ENCODE measurements around the gene MYL6. TPM values are rescaled to one million over a fixed set of nuclear protein-coding genes. Genes with fewer than 3 reads are reported as not detected.

MYL6 gene
- total RNA-seq, 1 experiment from 2014 or later: 554 TPM

DNA sequence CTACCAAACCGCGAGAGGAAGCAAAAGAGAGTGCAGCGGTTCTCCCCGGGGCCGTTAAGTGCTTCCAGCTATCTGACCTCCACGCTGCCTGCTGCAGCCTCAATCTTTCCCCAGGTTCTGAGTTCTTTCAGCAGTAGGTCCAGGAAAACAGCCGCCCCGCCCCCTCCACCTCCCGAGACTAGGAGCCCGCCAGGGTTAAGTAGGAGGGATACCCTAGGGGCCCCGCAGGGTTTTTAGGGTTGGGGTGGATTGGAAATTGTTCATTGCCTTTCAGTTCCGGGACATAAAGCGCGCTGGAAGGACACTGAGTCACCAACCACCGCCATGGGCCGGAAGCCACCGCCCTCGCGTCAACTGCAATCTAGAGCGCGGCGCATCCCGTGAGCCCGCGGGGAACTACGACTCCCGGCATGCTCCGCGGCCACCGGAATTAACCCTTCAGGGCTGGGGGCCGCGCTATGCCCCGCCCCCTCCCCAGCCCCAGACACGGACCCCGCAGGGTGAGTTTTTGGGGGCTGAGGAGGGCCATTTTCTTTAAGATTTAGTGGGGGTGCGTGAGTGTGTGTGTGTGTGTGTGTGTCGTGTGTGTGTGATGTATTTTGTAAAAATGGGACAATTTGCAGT is 5.9 kb upstream of the MYL6 start, which contains the start of gene MYL6B:
TSS of gene MYL6B (plus strand) at position 456 of the 624 bp plus-strand sequence. CDS start 1,332 bp downstream, outside the sequence.
- TF ChIP-seq TCF7L2 (IDR thresholded peaks at IDR 0.05; ENCODE audit: borderline replicate concordance, extremely low read depth, insufficient read depth, insufficient read length) (no peak), POLR2AphosphoS5 (IDR thresholded peaks at IDR 0.05; ENCODE audit: low read depth, low read length) (peak; percentile 81), POLR2A (IDR thresholded peaks at IDR 0.05; ENCODE audit: borderline replicate concordance, extremely low read depth, insufficient read depth, insufficient read length) (no peak), SP1 (IDR thresholded peaks at IDR 0.05; ENCODE audit: low read depth) (no peak), YY1 (IDR thresholded peaks at IDR 0.05; ENCODE audit: extremely low read depth, insufficient replicate concordance, low read depth, low read length) (peak; percentile 87), EGR1 (IDR thresholded peaks at IDR 0.05; ENCODE audit: low read depth) (no peak), ZFX (IDR thresholded peaks at IDR 0.05) (no peak), SRF (IDR thresholded peaks at IDR 0.05; ENCODE audit: low read depth) (no peak), ELF1 (IDR thresholded peaks at IDR 0.05; ENCODE audit: borderline replicate concordance, low read depth) (no peak), FOSL1 (IDR thresholded peaks at IDR 0.05; ENCODE audit: low read depth) (no peak)
- TF ChIP-seq, protein P1, sequence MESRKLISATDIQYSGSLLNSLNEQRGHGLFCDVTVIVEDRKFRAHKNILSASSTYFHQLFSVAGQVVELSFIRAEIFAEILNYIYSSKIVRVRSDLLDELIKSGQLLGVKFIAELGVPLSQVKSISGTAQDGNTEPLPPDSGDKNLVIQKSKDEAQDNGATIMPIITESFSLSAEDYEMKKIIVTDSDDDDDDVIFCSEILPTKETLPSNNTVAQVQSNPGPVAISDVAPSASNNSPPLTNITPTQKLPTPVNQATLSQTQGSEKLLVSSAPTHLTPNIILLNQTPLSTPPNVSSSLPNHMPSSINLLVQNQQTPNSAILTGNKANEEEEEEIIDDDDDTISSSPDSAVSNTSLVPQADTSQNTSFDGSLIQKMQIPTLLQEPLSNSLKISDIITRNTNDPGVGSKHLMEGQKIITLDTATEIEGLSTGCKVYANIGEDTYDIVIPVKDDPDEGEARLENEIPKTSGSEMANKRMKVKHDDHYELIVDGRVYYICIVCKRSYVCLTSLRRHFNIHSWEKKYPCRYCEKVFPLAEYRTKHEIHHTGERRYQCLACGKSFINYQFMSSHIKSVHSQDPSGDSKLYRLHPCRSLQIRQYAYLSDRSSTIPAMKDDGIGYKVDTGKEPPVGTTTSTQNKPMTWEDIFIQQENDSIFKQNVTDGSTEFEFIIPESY (IDR thresholded peaks at IDR 0.05; ENCODE audit: extremely low read depth, insufficient replicate concordance, low read length): peak; percentile 63
- TF ChIP-seq, protein P2, sequence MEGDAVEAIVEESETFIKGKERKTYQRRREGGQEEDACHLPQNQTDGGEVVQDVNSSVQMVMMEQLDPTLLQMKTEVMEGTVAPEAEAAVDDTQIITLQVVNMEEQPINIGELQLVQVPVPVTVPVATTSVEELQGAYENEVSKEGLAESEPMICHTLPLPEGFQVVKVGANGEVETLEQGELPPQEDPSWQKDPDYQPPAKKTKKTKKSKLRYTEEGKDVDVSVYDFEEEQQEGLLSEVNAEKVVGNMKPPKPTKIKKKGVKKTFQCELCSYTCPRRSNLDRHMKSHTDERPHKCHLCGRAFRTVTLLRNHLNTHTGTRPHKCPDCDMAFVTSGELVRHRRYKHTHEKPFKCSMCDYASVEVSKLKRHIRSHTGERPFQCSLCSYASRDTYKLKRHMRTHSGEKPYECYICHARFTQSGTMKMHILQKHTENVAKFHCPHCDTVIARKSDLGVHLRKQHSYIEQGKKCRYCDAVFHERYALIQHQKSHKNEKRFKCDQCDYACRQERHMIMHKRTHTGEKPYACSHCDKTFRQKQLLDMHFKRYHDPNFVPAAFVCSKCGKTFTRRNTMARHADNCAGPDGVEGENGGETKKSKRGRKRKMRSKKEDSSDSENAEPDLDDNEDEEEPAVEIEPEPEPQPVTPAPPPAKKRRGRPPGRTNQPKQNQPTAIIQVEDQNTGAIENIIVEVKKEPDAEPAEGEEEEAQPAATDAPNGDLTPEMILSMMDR (IDR thresholded peaks at IDR 0.05 in 2 of 3, conservative IDR thresholded peaks at IDR 0.05 in 1 of 3; ENCODE audit: borderline replicate concordance in 1 of 3, insufficient read depth in 1 of 3, low read depth in 2 of 3, low read length in 2 of 3): no peak
- H4K20me1 ChIP-seq (ENCODE audit: insufficient read depth): no peaks in the 10 kb centered on the region
- H3K4me1 ChIP-seq (ENCODE audit: control insufficient read depth in 1 of 2, insufficient read depth in 2 of 2, low read length in 2 of 2): peaks cover 15 to 24% of the 10 kb centered on the region in 2 experiments
- peak within 1 kb of the TSS; percentile 91 for H3K27ac ChIP-seq (ENCODE audit: low read depth, low read length)
- H3K9me3 ChIP-seq (ENCODE audit: control insufficient read depth in 1 of 2, insufficient read depth in 1 of 2, low read depth in 1 of 2, low read length in 2 of 2): no peaks in the 10 kb centered on the region
- no peaks in the 10 kb centered on the region for H3K27me3 ChIP-seq (ENCODE audit: insufficient read depth, low read length)
- H3K79me2 ChIP-seq (ENCODE audit: insufficient read depth, low read length): no peaks in the 10 kb centered on the region; the same call in 1 of the 2 replicates
- no TSS peak for BruUV-seq (replicated peaks)
- peak within 1 kb of the TSS; percentile 81 for H3K4me2 ChIP-seq (ENCODE audit: low read length)
- no peak within 1 kb of the TSS for H2AFZ ChIP-seq (ENCODE audit: low read depth, low read length, poor library complexity, severe bottlenecking)
- ChIA-PET RAD21 (ENCODE audit: low non-redundant PET in 1 of 2, low total read pairs in 2 of 2, uncharacterized antibody in 2 of 2, unreplicated experiment in 2 of 2) (interaction anchor here in 1 of 2 experiments (1.3 kb wide), 1 partner anchor 24 kb away, joined by 3 read pairs; the partner anchor contains the start of gene ESYT1), POLR2A (interaction anchor here (1.0 to 1.9 kb wide), 4 partner anchors 24 to 48 kb away, joined by 3 to 18 read pairs (median 4); partner anchors contain the start of genes ESYT1, PA2G4 and SMARCC2), CTCF (interaction anchor here (1.0 to 1.4 kb wide), 3 partner anchors 10 to 34 kb away, joined by 3 to 7 read pairs (median 6); partner anchors contain the start of genes ESYT1 and ZC3H10)
- intact Hi-C loops (cut with micrococcal nuclease): loop anchor here (2.0 kb wide), 1 partner anchor 23 kb away; the partner anchor contains the start of gene ESYT1
- H3K9ac ChIP-seq (ENCODE audit: low read length): peak within 1 kb of the TSS; percentile 80
- DNase-seq (ENCODE audit: low read depth, low spot score): peak; percentile 81
- H3K9me2 ChIP-seq (ENCODE audit: insufficient read depth): no peaks in the 10 kb centered on the region
- no peaks in the 10 kb centered on the region; a peak in 1 of 4 replicates for H3K36me3 ChIP-seq (ENCODE audit: control insufficient read depth in 1 of 2, insufficient read depth in 2 of 2, low read length in 2 of 2)
- H3K4me3 ChIP-seq (replicated peaks in 1 of 2; ENCODE audit: low read depth in 1 of 2, low read length in 2 of 2): peak within 1 kb of the TSS; percentile 68 to 71
- ATAC-seq: peak; percentile 86

Data from HCT116 (cell line).